HFFc6 (cell line): ENCODE results near the gene SAE1. TPM values are rescaled to one million over a fixed set of nuclear protein-coding genes. Genes with fewer than 3 reads are reported as not detected.

Experiments used
- DNase-seq: peaks from one replicate; pipeline ENCODE4 v3.0.0-alpha.2; 2018
- H3K27ac Mint-ChIP-seq: 2 replicates; pipeline ENCODE4 v1.8.0; 2020; ENCODE audit warnings: mild to moderate bottlenecking, mixed read lengths
- H3K27me3 Mint-ChIP-seq: 2 replicates; pipeline ENCODE4 v1.8.0; 2021; ENCODE audit warnings: mild to moderate bottlenecking, moderate library complexity, mixed read lengths; ENCODE audit not compliant: insufficient read depth
- H3K36me3 Mint-ChIP-seq: 2 replicates; pipeline ENCODE4 v1.8.0; 2021; ENCODE audit warnings: low read depth, mixed read lengths
- H3K4me1 Mint-ChIP-seq: 2 replicates; pipeline ENCODE4 v1.8.0; 2020; ENCODE audit warnings: low read depth, mixed read lengths
- H3K4me3 Mint-ChIP-seq: 2 replicates; pipeline ENCODE4 v1.8.0; 2020; ENCODE audit warnings: mild to moderate bottlenecking, moderate library complexity, mixed read lengths
- H3K9me3 Mint-ChIP-seq: 2 replicates; pipeline ENCODE4 v1.8.0; 2020; ENCODE audit warnings: mild to moderate bottlenecking, mixed read lengths
- total RNA-seq, 6 experiments: library from RNA; stranded (reverse); fragmentation: NEBNext Ultra II Directional; extraction: Animal tissue kit (Norgen Biotek cat#: 25700); gene quantifications; 2 replicates in 1 of 6; 3 replicates in 5 of 6; pipeline ENCODE4 v1.2.3, GENCODE V29; 2021
- TF ChIP-seq, protein P1 (sequence below): fragments of 200-600 bp; sonication (generic); IDR thresholded peaks from 2 replicates; pipeline ENCODE4 v1.5.0; 2021; ENCODE audit warnings: antibody characterized with exemption, mild to moderate bottlenecking

SAE1 gene
- total RNA-seq, 6 experiments from 2014 or later: 158 to 181 (median 175) TPM

DNA sequence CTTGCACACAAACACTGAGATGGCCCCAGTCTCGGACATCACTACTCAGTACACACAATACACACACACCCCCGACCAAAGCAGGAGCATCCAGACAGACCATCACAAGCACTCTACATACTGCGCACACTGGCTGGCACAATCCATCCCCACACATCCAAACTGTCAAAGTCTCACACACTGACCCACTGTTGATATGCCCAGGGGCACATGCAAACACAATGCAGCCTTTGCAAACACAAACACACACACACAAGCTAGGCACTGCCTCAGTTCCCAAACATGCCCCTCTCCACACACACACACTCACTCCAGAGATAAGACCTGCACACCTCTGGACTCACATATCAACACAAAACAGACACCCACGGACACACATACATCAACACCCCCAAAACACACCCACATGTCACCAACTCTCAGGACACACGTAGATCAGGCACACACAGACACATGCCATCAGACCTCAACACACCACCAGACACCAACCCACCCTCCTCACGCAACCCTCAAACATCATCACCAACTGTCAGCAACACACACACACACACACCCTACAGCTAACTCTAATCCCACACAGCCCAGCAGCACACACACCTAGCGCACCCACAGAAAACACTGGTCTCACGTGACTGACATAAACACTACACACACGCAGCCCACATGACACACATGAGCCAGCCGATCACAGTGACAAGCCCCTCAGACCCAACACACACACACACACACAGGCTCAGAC is 98.5 kb downstream of the SAE1 start:
- H3K27ac Mint-ChIP-seq: no peak overlapping the region

GRCh38 chr19:47229676-47230053 is 99.0 kb downstream of the SAE1 start:
- peaks cover 36% of the 10 kb centered on the region for H3K4me1 Mint-ChIP-seq
- no peaks in the 10 kb centered on the region for H3K9me3 Mint-ChIP-seq
- TF ChIP-seq, protein P1, sequence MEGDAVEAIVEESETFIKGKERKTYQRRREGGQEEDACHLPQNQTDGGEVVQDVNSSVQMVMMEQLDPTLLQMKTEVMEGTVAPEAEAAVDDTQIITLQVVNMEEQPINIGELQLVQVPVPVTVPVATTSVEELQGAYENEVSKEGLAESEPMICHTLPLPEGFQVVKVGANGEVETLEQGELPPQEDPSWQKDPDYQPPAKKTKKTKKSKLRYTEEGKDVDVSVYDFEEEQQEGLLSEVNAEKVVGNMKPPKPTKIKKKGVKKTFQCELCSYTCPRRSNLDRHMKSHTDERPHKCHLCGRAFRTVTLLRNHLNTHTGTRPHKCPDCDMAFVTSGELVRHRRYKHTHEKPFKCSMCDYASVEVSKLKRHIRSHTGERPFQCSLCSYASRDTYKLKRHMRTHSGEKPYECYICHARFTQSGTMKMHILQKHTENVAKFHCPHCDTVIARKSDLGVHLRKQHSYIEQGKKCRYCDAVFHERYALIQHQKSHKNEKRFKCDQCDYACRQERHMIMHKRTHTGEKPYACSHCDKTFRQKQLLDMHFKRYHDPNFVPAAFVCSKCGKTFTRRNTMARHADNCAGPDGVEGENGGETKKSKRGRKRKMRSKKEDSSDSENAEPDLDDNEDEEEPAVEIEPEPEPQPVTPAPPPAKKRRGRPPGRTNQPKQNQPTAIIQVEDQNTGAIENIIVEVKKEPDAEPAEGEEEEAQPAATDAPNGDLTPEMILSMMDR: no peak
- H3K27ac Mint-ChIP-seq: no peak overlapping the region
- no peak overlapping the region for H3K4me3 Mint-ChIP-seq
- peaks cover 10% of the 10 kb centered on the region; the same call in 1 of the 2 replicates for H3K36me3 Mint-ChIP-seq
- peak; percentile 14 for DNase-seq
- peaks cover 6% of the 10 kb centered on the region for H3K27me3 Mint-ChIP-seq

More for the DNA sequence above, 98.5 kb downstream of the SAE1 start:
- TF ChIP-seq, protein P1: no peak
- H3K4me3 Mint-ChIP-seq: no peak overlapping the region
- H3K4me1 Mint-ChIP-seq: peaks cover 36% of the 10 kb centered on the region
- H3K27me3 Mint-ChIP-seq: peaks cover 6% of the 10 kb centered on the region
- H3K36me3 Mint-ChIP-seq: peaks cover 10% of the 10 kb centered on the region; the same call in 1 of the 2 replicates
- peak; percentile 36 for DNase-seq
- H3K9me3 Mint-ChIP-seq: no peaks in the 10 kb centered on the region

DNA sequence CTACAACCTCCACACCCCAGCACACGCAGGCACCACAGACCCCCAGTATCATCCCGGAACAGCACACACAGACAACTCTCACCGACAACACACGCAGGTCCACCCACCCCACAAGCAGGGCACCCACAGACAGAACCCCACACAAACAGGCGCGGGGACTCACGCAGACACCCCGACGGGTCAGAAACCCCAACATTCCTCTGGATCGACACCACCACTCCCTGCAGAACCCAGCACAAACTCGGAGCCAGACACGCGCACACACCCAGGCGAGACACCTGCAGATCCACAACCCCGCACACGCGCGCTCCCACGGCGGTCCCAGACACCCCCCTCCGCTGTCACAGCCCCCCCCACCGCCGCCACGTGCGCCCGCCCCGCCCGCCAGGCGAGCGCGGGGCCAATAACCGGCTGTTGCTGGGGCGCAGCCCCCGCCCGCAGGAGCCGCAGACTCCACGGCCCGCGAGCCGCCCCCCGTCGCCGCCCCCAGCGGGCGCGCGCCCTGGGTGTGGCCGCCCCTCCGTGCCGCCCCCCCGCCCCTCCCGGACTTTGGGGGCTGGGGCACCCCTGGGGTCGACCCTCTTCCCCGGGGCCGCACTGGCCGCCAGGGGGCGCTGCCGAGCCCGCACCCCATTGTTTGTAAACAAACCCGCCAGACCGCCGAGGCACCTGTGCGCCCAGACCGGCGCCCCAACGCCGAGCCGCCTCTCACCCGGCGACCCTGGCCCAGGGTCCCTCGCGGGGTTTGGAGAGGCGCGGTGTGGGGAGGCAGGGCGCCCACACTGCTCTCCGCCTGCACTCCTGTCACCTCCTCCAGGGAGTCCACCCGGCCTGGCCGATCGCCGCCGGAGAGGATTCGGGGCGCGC is 99.7 kb downstream of the SAE1 start:
- H3K4me3 Mint-ChIP-seq: 0 out of 2 replicates have a peak overlapping the region, but pooled peaks have one; percentile 16
- peak; percentile 19 for DNase-seq
- peaks cover 35% of the 10 kb centered on the region for H3K4me1 Mint-ChIP-seq

DNA sequence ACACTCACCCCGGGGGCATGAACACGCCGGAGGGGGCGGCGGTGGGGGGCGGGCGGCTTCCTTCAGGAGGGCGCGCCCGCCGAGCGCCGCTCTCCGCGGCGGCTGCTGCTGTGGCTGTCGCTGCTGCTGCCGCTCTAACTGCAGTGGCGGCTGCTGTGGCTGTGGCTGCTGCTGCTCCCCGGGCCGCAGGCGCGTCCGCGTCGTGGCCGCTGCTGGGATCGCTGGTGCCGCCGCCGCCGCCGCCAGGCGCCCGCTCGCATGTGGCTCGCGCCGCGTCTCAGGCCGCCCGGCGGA is 100.2 kb downstream of the SAE1 start, which contains the start of gene BBC3:
Gene BBC3 (minus strand): TSS at position 279 of the 294 bp plus-strand sequence. CDS start 2,768 bp downstream, outside the sequence.
- H3K4me1 Mint-ChIP-seq: peaks cover 29% of the 10 kb centered on the region
- peaks cover 6% of the 10 kb centered on the region for H3K27me3 Mint-ChIP-seq
- no peaks in the 10 kb centered on the region for H3K9me3 Mint-ChIP-seq
- peak within 1 kb of the TSS; percentile 86 for H3K4me3 Mint-ChIP-seq
- TF ChIP-seq, protein P1: no peak
- peak within 1 kb of the TSS; percentile 91 for H3K27ac Mint-ChIP-seq
- no peak for DNase-seq
- peaks cover 5% of the 10 kb centered on the region; the same call in 1 of the 2 replicates for H3K36me3 Mint-ChIP-seq

More for the DNA sequence above, 99.7 kb downstream of the SAE1 start:
- peaks cover 6% of the 10 kb centered on the region for H3K27me3 Mint-ChIP-seq
- H3K27ac Mint-ChIP-seq: no peak overlapping the region
- peaks cover 9% of the 10 kb centered on the region; the same call in 1 of the 2 replicates for H3K36me3 Mint-ChIP-seq
- TF ChIP-seq, protein P1: peak; percentile 98
- H3K9me3 Mint-ChIP-seq: no peaks in the 10 kb centered on the region

DNA sequence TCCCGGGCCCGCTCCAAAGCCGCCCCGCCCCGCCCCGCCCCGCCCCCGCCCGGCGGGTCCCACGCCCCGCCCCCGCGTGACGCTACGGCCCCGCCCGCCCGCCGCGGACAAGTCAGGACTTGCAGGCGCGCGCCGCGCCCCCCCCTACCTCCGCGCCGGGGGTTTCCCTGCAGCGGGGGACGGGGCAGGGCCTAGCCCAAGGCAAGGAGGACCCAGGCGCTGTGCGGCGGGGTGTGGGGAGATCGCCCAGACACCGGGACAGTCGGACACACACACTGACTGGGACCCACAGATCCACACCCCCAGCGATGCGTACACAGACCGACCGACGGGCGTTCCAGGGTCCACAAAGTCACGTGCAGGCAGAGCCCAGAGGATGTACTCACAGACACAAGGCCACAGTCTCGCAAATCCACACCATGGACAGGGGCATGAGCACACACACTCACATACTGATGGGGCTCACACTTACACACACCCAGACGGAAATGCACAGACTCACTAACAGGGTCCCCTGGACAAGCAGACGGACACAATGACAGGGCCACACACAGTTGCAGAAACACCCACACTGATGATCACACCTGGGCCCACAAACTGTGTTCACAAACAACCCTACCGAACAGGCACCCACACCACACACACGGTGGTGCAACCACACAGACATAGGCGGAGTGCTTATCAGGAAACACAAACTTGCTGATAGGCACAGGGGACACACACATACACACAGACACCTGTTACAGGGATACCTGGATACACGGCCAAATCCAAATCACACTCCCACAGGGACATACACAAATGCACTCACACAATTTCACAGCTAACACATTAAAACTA is 100.8 kb downstream of the SAE1 start:
- Mint-ChIP-seq H3K27ac (peak overlapping the region; percentile 91), H3K36me3 (peaks cover 5% of the 10 kb centered on the region; the same call in 1 of the 2 replicates), H3K4me3 (peak overlapping the region; percentile 86), H3K27me3 (peaks cover 8% of the 10 kb centered on the region), H3K9me3 (no peaks in the 10 kb centered on the region), H3K4me1 (peaks cover 29% of the 10 kb centered on the region)
- peak; percentile 83 for DNase-seq
- TF ChIP-seq, protein P1: no peak
